HepG2 (cell line): ENCODE data around the gene PSMG3. TPM values are rescaled to one million over a fixed set of nuclear protein-coding genes. Genes with fewer than 3 reads are reported as not detected.

Experiments used
- AGO2 ChIP-seq: fragments of 200-400 bp; formaldehyde crosslinking; optimal IDR thresholded peaks from 2 replicates; pipeline ENCODE3; 2017; ENCODE audit warnings: mild to moderate bottlenecking, low read depth, low read length, moderate library complexity
- ATF7-NPFF ChIP-seq: sonication (generic); formaldehyde crosslinking; IDR thresholded peaks from 2 replicates; pipeline ENCODE4 v1.8.1; 2023; ENCODE audit warnings: mild to moderate bottlenecking, low read depth, missing genetic modification reagents, moderate library complexity
- CEBPB ChIP-seq: IDR thresholded peaks from 2 replicates; pipeline ENCODE4 v1.6.1; 2011; ENCODE audit warnings: low read depth, low read length, improper control_type of control experiment, borderline replicate concordance
- ELF3 ChIP-seq: IDR thresholded peaks from 2 replicates; pipeline ENCODE4 v1.6.1; 2016; ENCODE audit warnings: missing genetic modification reagents, missing compliant biosample characterization
- GABPB1 ChIP-seq: IDR thresholded peaks from 2 replicates; pipeline ENCODE4 v1.6.1; 2016; ENCODE audit warnings: mild to moderate bottlenecking, missing genetic modification reagents, moderate library complexity, missing compliant biosample characterization
- GLMP ChIP-seq: sonication (generic); formaldehyde crosslinking; IDR thresholded peaks from 2 replicates; pipeline ENCODE4 v1.9.0; 2021; ENCODE audit warnings: missing genetic modification reagents, mild to moderate bottlenecking, borderline replicate concordance
- HNF1B ChIP-seq: sonication (generic); formaldehyde crosslinking; IDR thresholded peaks from 2 replicates; pipeline ENCODE4 v1.5.1; 2020; ENCODE audit warnings: mild to moderate bottlenecking, moderate library complexity, missing genetic modification reagents
- MLLT10 ChIP-seq: sonication (generic); formaldehyde crosslinking; IDR thresholded peaks from 2 replicates; pipeline ENCODE4 v1.4.0; 2020; ENCODE audit warnings: missing genetic modification reagents
- MTF2 ChIP-seq: sonication (generic); formaldehyde crosslinking; IDR thresholded peaks from 2 replicates; pipeline ENCODE4 v1.5.0; 2020; ENCODE audit warnings: missing genetic modification reagents, borderline replicate concordance
- SNRNP70 ChIP-seq: fragments of 200-400 bp; formaldehyde crosslinking; IDR thresholded peaks from 2 replicates; pipeline ENCODE4 v1.6.1; 2017; ENCODE audit warnings: mild to moderate bottlenecking, low read depth, low read length, moderate library complexity
- SOX5 ChIP-seq: IDR thresholded peaks from 2 replicates; pipeline ENCODE4 v1.6.1; 2016; ENCODE audit warnings: borderline replicate concordance
- ZBTB40 ChIP-seq, 2 experiments: fragments of 450-650 bp in 1 of 2; sonication (generic) in 1 of 2; formaldehyde crosslinking in 1 of 2; IDR thresholded peaks; 2 replicates each; pipeline versions ENCODE4 v1.6.1 to v1.8.0; 2016 to 2022; ENCODE audit warnings: antibody characterized with exemption in 1 of 2, mild to moderate bottlenecking in 1 of 2, missing genetic modification reagents in 1 of 2
- ZNF234 ChIP-seq: sonication (generic); formaldehyde crosslinking; conservative IDR thresholded peaks from 2 replicates; pipeline ENCODE4 v1.5.1; 2020; ENCODE audit warnings: mild to moderate bottlenecking, missing genetic modification reagents
- ZNF552 ChIP-seq: sonication (generic); formaldehyde crosslinking; IDR thresholded peaks from 2 replicates; pipeline ENCODE4 v1.9.0; 2022; ENCODE audit warnings: missing genetic modification reagents, mild to moderate bottlenecking, borderline replicate concordance
- ZNF761 ChIP-seq: sonication (generic); formaldehyde crosslinking; conservative IDR thresholded peaks from 2 replicates; pipeline ENCODE4 v1.4.0; 2020; ENCODE audit warnings: mild to moderate bottlenecking, missing genetic modification reagents
- polyA plus RNA-seq, 8 experiments: library from polyadenylated mRNA; depleted of rRNA in 3 of 8; stranded (reverse) in 7 of 8; unstranded in 1 of 8; fragments of >200 nt; fragmentation: Illumina TruSeq in 4 of 8; extraction: Trizol in 4 of 8; gene quantifications; 2 replicates each; pipeline versions ENCODE4 v1.2.1 to v1.2.3, GENCODE V29; 2011 to 2016; ENCODE audit warnings: low read depth in 4 of 8, missing spikeins in 1 of 8, mixed read lengths in 1 of 8; ENCODE audit not compliant: insufficient read depth in 1 of 8
- total RNA-seq, 5 experiments: library from RNA; depleted of rRNA; stranded (reverse); fragments of >200 nt; fragmentation: Illumina TruSeq; extraction: Trizol; gene quantifications; 2 replicates each; pipeline ENCODE4 v1.2.3, GENCODE V29; 2016; ENCODE audit warnings: low read depth in 1 of 5

The PSMG3 gene
- total and polyA plus RNA-seq, 2 of the 13 experiments (the other 11 are each of a cell fraction or from before 2014, with no cell fraction given): 29.6 to 48.4 TPM

GRCh38 chr7:1542841-1543747, 26.7 kb downstream of the PSMG3 start (continued):
- TF ChIP-seq GLMP (no peak), MTF2 (CRISPR knock-in tag) (no peak), ZBTB40 (IDR thresholded peaks at IDR 0.05) (no peak), ZBTB40 (CRISPR knock-in tag; IDR thresholded peaks at IDR 0.05) (no peak), GABPB1 (CRISPR knock-in tag) (no peak), ATF7-NPFF (CRISPR knock-in tag) (no peak), ZNF552 (CRISPR knock-in tag) (no peak), AGO2 (peak; percentile 95), CEBPB (no peak), ZNF234 (CRISPR knock-in tag) (no peak), SNRNP70 (no peak), HNF1B (CRISPR knock-in tag) (0 out of 2 replicates have a peak, but pooled peaks have one; percentile 14), ELF3 (no peak), SOX5 (CRISPR knock-in tag) (no peak), ZNF761 (no peak), MLLT10 (CRISPR knock-in tag) (no peak)
